ENCODE data around the gene SKIDA1.

The SKIDA1 gene

DNA sequence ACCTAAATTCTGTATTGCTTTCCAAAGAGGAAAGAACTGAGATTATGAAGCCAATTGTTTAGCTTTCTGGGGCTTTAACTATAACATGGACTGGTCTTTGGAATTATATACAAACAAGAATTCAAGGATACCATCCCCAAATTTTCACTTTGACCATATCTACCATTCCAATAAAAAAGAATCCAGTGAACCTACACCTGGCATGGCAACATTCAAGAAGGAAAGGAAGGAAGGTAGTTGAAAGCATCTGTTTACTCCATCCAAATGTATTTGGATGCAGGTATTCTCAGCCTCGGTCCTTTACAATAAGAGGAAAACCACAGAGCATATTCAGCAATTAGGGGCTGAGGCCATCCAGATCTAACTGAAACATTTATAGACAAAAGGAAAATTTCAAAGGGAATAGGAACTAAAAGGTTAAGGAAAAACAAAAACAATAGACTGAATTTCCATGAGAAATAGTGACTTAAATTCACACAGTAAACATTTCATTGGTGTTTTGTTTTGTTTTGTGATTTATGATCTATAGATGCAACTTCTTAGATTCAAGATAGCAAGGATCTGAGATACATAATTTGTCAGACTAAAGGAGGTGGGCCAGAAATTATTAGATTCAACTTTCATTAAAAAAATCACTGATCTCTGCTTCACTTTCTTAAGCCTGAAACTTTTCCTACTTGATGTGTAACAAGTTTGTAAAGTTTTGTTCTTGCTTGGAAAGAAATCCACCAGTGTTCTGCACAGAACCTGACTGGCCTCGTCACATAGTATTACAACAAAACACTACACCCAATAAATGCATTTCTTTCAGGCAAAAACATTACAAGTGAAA lies 12.7 kb downstream of the SKIDA1 start:
- Histone ChIP-seq H3K36me3 (ENCODE audit: control insufficient read depth, insufficient read depth, low read length) (no peaks in the 10 kb centered on the region), H3K4me1 (ENCODE audit: control insufficient read depth, insufficient read depth, low read length) (peaks cover 35% of the 10 kb centered on the region), H3K27me3 (ENCODE audit: control insufficient read depth, insufficient read depth, low read length) (peaks cover 18% of the 10 kb centered on the region), H3K9ac (ENCODE audit: low read depth, low read length) (no peak overlapping the region), H3K9me3 (ENCODE audit: control insufficient read depth, insufficient read depth, low read length) (no peaks in the 10 kb centered on the region), H3K4me3 (ENCODE audit: low read depth, low read length) (peak overlapping the region; percentile 33)

DNA sequence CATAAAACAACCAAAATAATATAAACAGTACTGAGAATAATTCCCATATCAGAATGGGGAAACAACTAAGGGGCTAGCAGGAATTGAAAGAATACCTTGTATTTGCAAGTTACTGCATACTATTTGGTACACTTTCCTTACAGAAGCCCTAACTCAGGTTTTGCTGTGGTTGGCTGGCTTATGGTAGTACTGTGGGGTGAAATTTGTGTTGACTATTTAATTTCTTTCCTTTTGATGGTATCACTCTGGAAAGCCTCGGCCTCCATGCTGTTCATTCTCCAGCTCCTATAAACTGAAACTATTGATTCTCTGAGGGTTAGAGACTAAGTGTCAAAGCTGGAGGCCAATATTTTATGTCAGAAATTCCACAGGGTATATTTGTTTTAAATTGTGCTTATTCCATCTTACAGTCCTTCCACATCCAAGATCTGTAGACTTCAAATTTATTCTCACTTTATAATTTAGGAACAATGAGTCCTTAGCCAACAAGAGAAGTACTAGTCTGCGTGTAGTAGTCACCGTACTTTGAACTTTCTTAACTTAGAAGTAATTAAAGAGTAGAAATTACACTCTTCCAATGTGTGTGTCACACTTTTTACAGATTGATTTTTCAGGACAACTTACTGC lies 13.4 kb downstream of the SKIDA1 start:
- Histone ChIP-seq H3K27me3 (ENCODE audit: control insufficient read depth, insufficient read depth, low read length) (peaks cover 23% of the 10 kb centered on the region), H3K4me1 (ENCODE audit: control insufficient read depth, insufficient read depth, low read length) (peaks cover 40% of the 10 kb centered on the region), H3K9ac (ENCODE audit: low read depth, low read length) (no peak overlapping the region), H3K4me3 (ENCODE audit: low read depth, low read length) (no peak overlapping the region), H3K9me3 (ENCODE audit: control insufficient read depth, insufficient read depth, low read length) (no peaks in the 10 kb centered on the region), H3K36me3 (ENCODE audit: control insufficient read depth, insufficient read depth, low read length) (no peaks in the 10 kb centered on the region)

DNA sequence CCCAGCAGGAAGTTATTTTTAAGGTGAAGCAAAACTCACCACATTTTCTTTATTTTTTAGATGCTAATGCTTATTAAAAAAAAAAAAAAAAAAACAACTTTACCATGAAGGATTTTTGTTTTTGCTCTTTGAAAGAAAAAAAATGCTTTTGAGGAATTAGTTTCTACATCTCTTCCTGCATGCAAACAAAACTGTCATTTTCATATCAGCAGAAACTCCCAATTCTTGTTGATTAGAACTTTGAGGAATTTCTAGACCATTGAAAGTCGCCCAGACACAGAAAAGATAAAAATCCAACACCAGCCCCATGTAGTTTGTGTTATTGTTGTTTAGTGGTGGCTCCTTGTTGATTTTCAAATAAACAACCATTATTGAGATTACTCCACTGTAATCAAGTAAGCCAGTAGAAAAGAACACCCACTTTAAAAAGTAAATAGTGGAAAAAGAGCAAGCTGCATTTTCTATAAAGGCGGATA lies 14.3 kb downstream of the SKIDA1 start:
- Histone ChIP-seq H3K36me3 (ENCODE audit: control insufficient read depth, insufficient read depth, low read length) (no peaks in the 10 kb centered on the region), H3K9ac (ENCODE audit: low read depth, low read length) (peak overlapping the region; percentile 13), H3K27me3 (ENCODE audit: control insufficient read depth, insufficient read depth, low read length) (peaks cover 31% of the 10 kb centered on the region), H3K4me1 (ENCODE audit: control insufficient read depth, insufficient read depth, low read length) (peaks cover 47% of the 10 kb centered on the region), H3K9me3 (ENCODE audit: control insufficient read depth, insufficient read depth, low read length) (no peaks in the 10 kb centered on the region), H3K4me3 (ENCODE audit: low read depth, low read length) (peak overlapping the region; percentile 63)

DNA sequence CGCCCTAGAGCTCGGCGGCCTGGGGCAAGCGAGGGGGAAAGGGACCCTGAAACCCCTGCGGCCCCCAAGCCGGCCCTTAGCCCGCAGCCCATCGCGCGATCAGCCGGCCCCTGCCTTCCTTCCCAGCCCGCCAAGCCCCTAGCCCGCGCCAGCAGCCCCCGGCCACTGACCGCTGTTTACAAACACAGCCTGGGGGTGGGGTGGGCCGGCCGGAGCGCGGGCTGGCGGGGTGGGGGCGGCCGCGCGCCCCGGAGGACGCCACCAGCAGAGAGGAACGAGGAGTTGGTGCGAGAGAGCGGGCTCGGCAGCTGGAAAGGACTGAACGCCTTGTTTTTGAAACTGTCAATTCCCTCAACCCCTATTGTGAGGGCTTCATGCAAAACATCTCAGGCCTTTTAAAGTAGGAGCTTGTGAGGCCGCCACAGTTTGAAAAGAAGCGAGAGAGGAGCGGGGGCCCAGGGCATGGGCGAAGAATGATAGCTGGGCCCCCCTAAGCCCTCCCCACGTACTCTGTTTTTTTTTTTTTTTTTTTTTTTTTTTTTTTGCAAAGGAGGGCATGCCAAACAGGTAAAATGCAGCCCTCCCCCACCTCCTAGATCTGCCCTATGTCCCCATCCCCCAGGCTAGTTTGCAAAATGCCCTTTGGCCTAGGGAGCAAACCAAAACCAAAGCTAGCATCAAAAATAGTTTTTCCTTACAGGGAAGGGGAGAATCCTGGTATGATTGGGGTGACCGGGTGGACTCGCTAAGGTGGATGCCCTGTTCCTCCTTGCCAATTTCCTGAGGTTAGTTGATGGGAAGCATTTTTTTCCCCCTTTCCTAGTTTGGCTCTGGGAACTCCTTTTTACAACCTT lies 15.0 kb downstream of the SKIDA1 start:
- peak overlapping the region; percentile 63 for H3K4me3 ChIP-seq (ENCODE audit: low read depth, low read length)
- peaks cover 54% of the 10 kb centered on the region for H3K4me1 ChIP-seq (ENCODE audit: control insufficient read depth, insufficient read depth, low read length)
- H3K27me3 ChIP-seq (ENCODE audit: control insufficient read depth, insufficient read depth, low read length): peaks cover 32% of the 10 kb centered on the region
- peak overlapping the region; percentile 89 for H3K9ac ChIP-seq (ENCODE audit: low read depth, low read length)
- no peaks in the 10 kb centered on the region for H3K36me3 ChIP-seq (ENCODE audit: control insufficient read depth, insufficient read depth, low read length)
- H3K9me3 ChIP-seq (ENCODE audit: control insufficient read depth, insufficient read depth, low read length): no peaks in the 10 kb centered on the region

DNA sequence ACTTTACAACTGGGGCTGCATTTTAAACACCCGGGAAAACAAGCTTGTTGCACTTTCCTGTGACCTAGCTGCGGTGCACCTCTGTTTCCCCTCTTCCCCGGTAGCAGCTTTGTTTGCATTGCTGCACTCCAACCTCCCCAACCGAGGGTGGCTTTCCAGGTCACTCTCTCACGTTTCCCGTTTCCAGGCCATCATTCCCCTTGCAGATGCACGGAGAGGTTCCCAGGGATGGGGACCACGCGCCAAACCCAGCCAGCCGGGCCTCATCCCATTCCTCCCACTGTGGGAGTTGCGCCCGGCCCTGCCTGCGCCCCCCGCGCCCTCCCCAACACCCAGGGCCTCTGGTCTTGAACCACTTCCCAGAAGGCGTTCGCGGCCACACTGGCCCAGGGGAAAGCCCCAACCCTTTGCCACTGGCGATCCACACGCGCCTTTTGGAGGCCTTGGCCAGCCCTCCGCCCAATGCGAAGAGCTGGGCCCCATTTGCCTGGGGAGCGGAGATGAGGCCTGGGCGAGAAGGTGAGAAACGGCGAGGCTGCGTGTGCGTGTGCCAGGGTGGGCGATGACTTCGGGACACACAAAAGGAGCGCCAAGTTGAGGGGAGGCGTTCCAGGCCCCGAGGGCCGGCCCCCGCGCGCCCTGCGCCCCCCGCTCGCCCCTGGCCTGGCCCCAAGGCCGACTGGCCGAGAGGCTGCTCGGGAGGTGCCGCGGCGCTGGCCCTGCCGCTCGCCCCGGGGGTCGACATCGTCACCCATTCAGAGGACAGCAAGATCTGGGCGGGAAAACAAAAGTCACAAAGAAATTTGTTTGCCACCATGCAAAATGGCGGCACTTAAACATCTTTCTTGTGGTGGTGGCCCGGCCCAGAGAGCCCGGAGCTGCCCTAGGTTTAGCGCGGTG lies 15.9 kb downstream of the SKIDA1 start:
- Histone ChIP-seq H3K36me3 (ENCODE audit: control insufficient read depth, insufficient read depth, low read length) (no peaks in the 10 kb centered on the region), H3K4me3 (ENCODE audit: low read depth, low read length) (peak overlapping the region; percentile 63), H3K9ac (ENCODE audit: low read depth, low read length) (peak overlapping the region; percentile 89), H3K4me1 (ENCODE audit: control insufficient read depth, insufficient read depth, low read length) (peaks cover 53% of the 10 kb centered on the region), H3K9me3 (ENCODE audit: control insufficient read depth, insufficient read depth, low read length) (no peaks in the 10 kb centered on the region), H3K27me3 (ENCODE audit: control insufficient read depth, insufficient read depth, low read length) (peaks cover 31% of the 10 kb centered on the region)

DNA sequence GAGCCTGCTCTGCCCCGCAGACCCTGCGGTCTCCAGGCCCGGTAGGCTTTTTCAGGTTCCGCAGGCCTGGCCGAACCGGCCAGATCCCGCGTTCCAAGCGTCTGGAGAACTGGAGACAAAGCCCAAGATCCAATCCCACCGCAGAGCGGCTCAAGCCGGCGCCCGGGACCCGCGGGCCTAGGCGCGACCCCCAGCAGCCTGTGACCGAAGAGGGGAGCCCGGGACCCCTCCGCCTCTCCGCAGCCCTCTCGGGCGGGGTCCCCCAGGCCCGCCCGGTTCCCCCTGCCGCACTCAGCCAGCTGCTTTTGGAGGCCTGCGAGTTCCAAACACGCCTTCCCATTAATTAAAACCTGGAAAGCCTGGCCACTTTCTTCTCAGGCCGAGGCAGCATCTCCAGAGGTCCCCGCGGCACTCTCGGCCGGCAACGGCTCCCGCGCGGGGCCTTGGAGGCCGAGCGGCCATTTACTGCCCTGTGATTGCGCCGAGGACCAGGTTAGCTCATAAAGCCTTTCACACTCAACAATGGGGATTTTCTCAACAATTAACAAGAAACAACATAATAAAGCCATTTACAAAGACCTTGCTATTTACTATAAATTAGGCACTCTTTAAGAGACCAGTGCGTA lies 16.7 kb downstream of the SKIDA1 start:
- H3K9me3 ChIP-seq (ENCODE audit: control insufficient read depth, insufficient read depth, low read length): no peaks in the 10 kb centered on the region
- H3K4me3 ChIP-seq (ENCODE audit: low read depth, low read length): peak overlapping the region; percentile 63
- H3K9ac ChIP-seq (ENCODE audit: low read depth, low read length): peak overlapping the region; percentile 89
- H3K4me1 ChIP-seq (ENCODE audit: control insufficient read depth, insufficient read depth, low read length): peaks cover 53% of the 10 kb centered on the region
- peaks cover 29% of the 10 kb centered on the region for H3K27me3 ChIP-seq (ENCODE audit: control insufficient read depth, insufficient read depth, low read length)
- H3K36me3 ChIP-seq (ENCODE audit: control insufficient read depth, insufficient read depth, low read length): no peaks in the 10 kb centered on the region

DNA sequence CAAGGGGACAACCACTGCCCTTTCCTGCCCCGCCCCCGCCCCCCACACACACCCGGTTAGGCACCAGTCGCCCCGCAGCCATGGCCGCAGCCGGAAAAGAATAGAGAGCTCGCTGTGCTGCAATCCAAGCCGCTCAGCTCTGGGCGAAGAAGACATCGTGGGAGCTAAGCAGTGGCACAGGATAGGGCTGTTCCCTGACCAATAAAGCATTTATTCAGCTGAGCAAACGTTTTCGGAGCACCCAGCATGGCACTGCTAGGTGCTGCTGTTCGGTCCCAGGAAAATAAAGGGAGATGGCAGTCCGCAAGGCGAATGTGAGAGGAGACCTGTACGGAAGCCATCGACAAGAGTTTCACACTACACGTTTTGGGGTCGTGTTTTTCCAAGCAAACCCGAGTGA lies 18.3 kb downstream of the SKIDA1 start:
- H3K27me3 ChIP-seq (ENCODE audit: control insufficient read depth, insufficient read depth, low read length): peaks cover 31% of the 10 kb centered on the region
- H3K9ac ChIP-seq (ENCODE audit: low read depth, low read length): no peak overlapping the region
- no peaks in the 10 kb centered on the region for H3K36me3 ChIP-seq (ENCODE audit: control insufficient read depth, insufficient read depth, low read length)
- H3K4me3 ChIP-seq (ENCODE audit: low read depth, low read length): peak overlapping the region; percentile 63
- peaks cover 47% of the 10 kb centered on the region for H3K4me1 ChIP-seq (ENCODE audit: control insufficient read depth, insufficient read depth, low read length)
- H3K9me3 ChIP-seq (ENCODE audit: control insufficient read depth, insufficient read depth, low read length): no peaks in the 10 kb centered on the region

DNA sequence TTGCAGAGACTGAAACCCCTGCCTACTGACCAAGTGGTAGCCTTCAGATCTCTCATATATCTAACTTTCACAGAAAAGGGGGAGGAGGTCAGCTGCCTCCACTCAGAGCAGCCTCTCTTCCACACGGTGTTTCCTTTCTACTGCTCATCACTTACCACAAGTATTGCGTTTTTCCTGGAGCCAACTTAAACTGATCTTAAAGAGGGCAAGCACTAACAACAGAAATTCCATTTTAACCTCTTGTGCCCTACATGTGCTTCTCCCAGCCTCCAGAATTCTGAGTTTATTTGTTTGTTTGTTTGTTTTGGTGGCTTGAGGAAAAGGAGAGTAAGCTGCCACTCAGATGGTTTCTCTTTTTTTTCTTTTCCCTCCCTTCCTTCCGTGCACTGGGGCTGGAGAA lies 19.1 kb downstream of the SKIDA1 start:
- Histone ChIP-seq H3K4me1 (ENCODE audit: control insufficient read depth, insufficient read depth, low read length) (peaks cover 48% of the 10 kb centered on the region), H3K9me3 (ENCODE audit: control insufficient read depth, insufficient read depth, low read length) (no peaks in the 10 kb centered on the region), H3K27me3 (ENCODE audit: control insufficient read depth, insufficient read depth, low read length) (peaks cover 33% of the 10 kb centered on the region), H3K9ac (ENCODE audit: low read depth, low read length) (no peak overlapping the region), H3K4me3 (ENCODE audit: low read depth, low read length) (no peak overlapping the region), H3K36me3 (ENCODE audit: control insufficient read depth, insufficient read depth, low read length) (no peaks in the 10 kb centered on the region)

DNA sequence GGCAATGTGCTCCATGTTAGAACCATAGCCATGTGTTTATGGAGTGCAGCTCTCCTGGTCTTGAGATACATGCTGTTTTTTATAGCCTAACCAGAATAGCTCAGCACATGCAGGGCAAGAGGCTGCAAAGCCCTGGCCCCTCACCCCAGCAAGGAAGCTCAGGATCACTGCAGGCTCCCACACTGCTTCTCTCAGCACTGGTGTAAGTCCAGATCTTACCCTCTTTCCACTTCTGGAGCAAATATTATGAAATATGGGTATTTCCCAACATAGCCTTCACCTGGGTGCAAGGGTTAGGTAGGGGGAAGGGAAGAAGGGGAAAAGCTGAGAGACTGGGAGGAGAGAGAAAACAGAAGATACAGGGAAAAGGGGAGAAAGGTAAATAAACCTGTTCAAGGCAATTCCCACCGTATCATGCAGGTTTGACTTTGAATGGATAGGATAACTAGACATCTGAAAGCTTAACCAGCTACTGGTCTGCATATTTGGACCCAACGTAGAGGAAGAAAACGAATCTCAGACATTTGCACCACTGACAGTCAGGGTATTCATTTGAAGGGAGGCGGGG lies 19.7 kb downstream of the SKIDA1 start:
- peaks cover 48% of the 10 kb centered on the region for H3K4me1 ChIP-seq (ENCODE audit: control insufficient read depth, insufficient read depth, low read length)
- H3K27me3 ChIP-seq (ENCODE audit: control insufficient read depth, insufficient read depth, low read length): peaks cover 38% of the 10 kb centered on the region

DNA sequence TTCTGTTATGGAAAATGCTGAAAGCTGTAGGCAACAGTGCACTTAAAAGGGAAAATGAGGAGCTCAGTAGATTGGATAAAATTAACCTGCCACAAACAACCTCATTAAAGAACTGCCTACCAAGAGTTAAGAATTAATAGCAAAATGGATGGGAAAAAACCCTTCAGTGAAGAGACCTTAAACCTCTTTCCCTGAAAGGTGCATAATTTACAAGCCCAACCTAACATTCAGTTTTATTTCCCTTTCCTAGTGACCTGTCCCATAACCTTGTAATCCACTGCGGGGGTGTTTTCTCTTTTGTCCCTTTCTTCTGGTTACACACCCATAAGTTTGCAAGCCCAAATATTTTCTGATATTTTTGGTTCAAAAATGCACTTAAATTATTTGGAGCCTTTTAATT lies 21.9 kb downstream of the SKIDA1 start:
- Histone ChIP-seq H3K27me3 (ENCODE audit: control insufficient read depth, insufficient read depth, low read length) (peaks cover 55% of the 10 kb centered on the region), H3K36me3 (ENCODE audit: control insufficient read depth, insufficient read depth, low read length) (no peaks in the 10 kb centered on the region), H3K9me3 (ENCODE audit: control insufficient read depth, insufficient read depth, low read length) (no peaks in the 10 kb centered on the region), H3K9ac (ENCODE audit: low read depth, low read length) (no peak overlapping the region), H3K4me1 (ENCODE audit: control insufficient read depth, insufficient read depth, low read length) (peaks cover 59% of the 10 kb centered on the region), H3K4me3 (ENCODE audit: low read depth, low read length) (no peak overlapping the region)

More for the DNA sequence above, 19.7 kb downstream of the SKIDA1 start:
- H3K9me3 ChIP-seq (ENCODE audit: control insufficient read depth, insufficient read depth, low read length): no peaks in the 10 kb centered on the region
- peak overlapping the region; percentile 1 for H3K4me3 ChIP-seq (ENCODE audit: low read depth, low read length)
- no peaks in the 10 kb centered on the region for H3K36me3 ChIP-seq (ENCODE audit: control insufficient read depth, insufficient read depth, low read length)
- H3K9ac ChIP-seq (ENCODE audit: low read depth, low read length): no peak overlapping the region

All from iPS-15b (cell line).